ENCODE results near the gene LXN. TPM values are rescaled to one million over a fixed set of nuclear protein-coding genes. Genes with fewer than 3 reads are reported as not detected.

The LXN gene
- polyA plus RNA-seq, 1 experiment = 56.2 TPM

DNA sequence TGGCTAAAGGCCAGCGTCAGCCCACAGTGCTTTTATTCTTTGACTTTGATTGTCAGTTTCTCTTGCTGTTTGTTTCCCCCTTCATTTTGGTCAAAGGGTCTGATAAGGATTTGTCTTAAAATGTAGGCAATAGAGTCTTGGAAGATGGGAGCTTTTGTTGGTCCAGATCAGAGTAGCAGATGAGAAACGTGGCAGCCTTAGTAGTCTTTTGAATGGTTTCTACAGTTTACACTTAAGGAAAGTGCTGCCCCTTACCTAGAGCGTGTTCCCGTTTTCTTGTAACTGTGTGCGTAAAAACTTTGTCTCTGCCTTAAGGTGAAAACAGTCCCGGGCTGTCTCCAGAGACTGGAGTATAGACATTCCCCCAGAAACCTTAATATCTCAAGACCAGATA lies 630 bp downstream of the LXN start:
- no peak for DNase-seq (ENCODE audit: low read depth)
- ChIA-PET CTCF (interaction anchor here (0.6 to 6.5 kb wide), 13 partner anchors 8 to 132 kb away, joined by 3 to 44 read pairs (median 5); no protein-coding TSS in a partner anchor), POLR2A (interaction anchor here (0.6 kb wide), 1 partner anchor 130 kb away, joined by 3 read pairs; the partner anchor contains the start of gene MFSD1)
- H3K36me3 ChIP-seq (ENCODE audit: control insufficient read depth, insufficient read depth, low read length) = no peaks in the 10 kb centered on the region; the same call in 1 of the 2 replicates
- peak overlapping the region; percentile 70 for H3K4me3 ChIP-seq (ENCODE audit: low read depth, low read length)
- no peaks in the 10 kb centered on the region for H3K27me3 ChIP-seq (ENCODE audit: control insufficient read depth, insufficient read depth, low read length)
- TF ChIP-seq, protein P1, sequence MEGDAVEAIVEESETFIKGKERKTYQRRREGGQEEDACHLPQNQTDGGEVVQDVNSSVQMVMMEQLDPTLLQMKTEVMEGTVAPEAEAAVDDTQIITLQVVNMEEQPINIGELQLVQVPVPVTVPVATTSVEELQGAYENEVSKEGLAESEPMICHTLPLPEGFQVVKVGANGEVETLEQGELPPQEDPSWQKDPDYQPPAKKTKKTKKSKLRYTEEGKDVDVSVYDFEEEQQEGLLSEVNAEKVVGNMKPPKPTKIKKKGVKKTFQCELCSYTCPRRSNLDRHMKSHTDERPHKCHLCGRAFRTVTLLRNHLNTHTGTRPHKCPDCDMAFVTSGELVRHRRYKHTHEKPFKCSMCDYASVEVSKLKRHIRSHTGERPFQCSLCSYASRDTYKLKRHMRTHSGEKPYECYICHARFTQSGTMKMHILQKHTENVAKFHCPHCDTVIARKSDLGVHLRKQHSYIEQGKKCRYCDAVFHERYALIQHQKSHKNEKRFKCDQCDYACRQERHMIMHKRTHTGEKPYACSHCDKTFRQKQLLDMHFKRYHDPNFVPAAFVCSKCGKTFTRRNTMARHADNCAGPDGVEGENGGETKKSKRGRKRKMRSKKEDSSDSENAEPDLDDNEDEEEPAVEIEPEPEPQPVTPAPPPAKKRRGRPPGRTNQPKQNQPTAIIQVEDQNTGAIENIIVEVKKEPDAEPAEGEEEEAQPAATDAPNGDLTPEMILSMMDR (IDR thresholded peaks at IDR 0.05; ENCODE audit: insufficient read depth, low read depth, low read length) = no peak

DNA sequence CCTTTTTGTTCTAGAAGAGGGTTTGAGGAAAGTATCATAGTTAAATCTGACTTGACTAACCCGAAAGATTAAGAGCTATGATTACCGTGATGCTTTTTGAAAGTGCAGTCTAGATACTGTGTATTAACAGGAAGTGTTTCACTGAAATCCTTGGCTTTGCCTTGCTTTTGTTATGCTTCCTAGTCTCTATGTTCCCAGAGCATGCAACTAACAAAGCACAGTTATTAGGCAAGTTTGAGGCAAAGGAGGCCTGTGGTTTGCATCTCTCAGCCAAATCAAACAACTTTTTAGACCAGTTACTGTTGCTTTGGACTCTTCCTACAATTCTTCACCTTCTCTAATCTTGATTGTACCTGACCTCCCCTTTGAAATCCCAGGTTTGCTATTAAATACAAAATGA lies 3.9 kb downstream of the LXN start:
- no peak overlapping the region for H3K4me3 ChIP-seq (ENCODE audit: low read depth, low read length)
- H3K36me3 ChIP-seq (ENCODE audit: control insufficient read depth, insufficient read depth, low read length) = no peaks in the 10 kb centered on the region; the same call in 1 of the 2 replicates
- TF ChIP-seq, protein P1 (IDR thresholded peaks at IDR 0.05; ENCODE audit: insufficient read depth, low read depth, low read length) = no peak
- ChIA-PET POLR2A (no interaction called here), CTCF (interaction anchor here (2.4 to 6.5 kb wide), 3 partner anchors 8 to 121 kb away, joined by 8 to 44 read pairs (median 11); no protein-coding TSS in a partner anchor)
- no peak for DNase-seq (ENCODE audit: low read depth)
- no peaks in the 10 kb centered on the region for H3K27me3 ChIP-seq (ENCODE audit: control insufficient read depth, insufficient read depth, low read length)

DNA sequence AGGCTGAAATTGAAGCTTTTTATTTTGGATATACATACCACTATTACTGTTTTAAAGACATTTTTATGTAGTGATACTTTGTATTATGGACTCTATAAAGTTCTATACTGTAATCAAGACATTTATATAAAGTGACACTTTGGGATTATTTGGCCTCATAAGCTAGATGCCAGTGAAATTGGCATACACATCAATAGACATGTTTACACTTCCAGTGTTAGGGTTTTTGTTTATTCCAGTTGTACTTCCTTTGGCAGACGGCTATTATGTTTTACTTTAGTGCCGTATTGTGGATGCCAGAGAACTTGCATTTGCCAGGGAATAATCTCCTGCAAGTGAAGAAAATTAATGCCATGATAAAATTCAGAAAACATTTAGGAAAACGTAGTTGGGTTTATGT lies 6.0 kb downstream of the LXN start:
- CTCF ChIA-PET = interaction anchor here (2.7 kb wide), 1 partner anchor 61 kb away, joined by 11 read pairs; no protein-coding TSS in a partner anchor

DNA sequence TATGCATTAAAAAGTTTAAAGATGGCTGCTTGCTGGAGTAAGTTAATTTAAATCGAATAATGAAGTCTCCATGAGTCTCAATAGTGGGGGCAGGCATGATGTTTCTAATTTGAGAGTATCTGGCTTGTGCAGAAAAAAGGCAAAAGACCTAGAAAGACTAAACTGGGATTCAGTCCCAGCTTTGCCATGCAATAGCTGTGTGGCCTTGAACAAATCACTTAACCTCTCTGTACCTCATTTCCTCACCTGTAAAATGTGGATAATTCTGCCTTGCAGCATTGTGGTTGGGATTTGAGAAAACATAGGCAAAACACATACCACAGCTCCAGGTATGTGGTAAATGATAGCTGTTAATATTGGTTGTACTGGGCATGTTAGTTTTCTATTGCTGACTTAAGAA lies 8.6 kb downstream of the LXN start:
- no peaks in the 10 kb centered on the region for H3K27me3 ChIP-seq (ENCODE audit: control insufficient read depth, insufficient read depth, low read length)
- POLR2A ChIA-PET = no interaction called here
- H3K4me3 ChIP-seq (ENCODE audit: low read depth, low read length) = no peak overlapping the region
- CTCF ChIA-PET = interaction anchor here (1.0 to 7.8 kb wide), 7 partner anchors 9 to 127 kb away, joined by 3 to 153 read pairs (median 5); partner anchors contain the start of genes GFM1 and LXN
- no peaks in the 10 kb centered on the region; the same call in 1 of the 2 replicates for H3K36me3 ChIP-seq (ENCODE audit: control insufficient read depth, insufficient read depth, low read length)
- TF ChIP-seq, protein P1 (IDR thresholded peaks at IDR 0.05; ENCODE audit: insufficient read depth, low read depth, low read length) = no peak
- no peak for DNase-seq (ENCODE audit: low read depth)

More for the DNA sequence above, 6.0 kb downstream of the LXN start:
- Histone ChIP-seq H3K36me3 (ENCODE audit: control insufficient read depth, insufficient read depth, low read length) (no peaks in the 10 kb centered on the region; the same call in 1 of the 2 replicates), H3K27me3 (ENCODE audit: control insufficient read depth, insufficient read depth, low read length) (no peaks in the 10 kb centered on the region), H3K4me3 (ENCODE audit: low read depth, low read length) (no peak overlapping the region)
- POLR2A ChIA-PET = interaction anchor here (0.6 kb wide), 1 partner anchor 1163 kb away, joined by 3 read pairs; no protein-coding TSS in a partner anchor
- DNase-seq (ENCODE audit: low read depth) = no peak
- TF ChIP-seq, protein P1 (IDR thresholded peaks at IDR 0.05; ENCODE audit: insufficient read depth, low read depth, low read length) = no peak

DNA sequence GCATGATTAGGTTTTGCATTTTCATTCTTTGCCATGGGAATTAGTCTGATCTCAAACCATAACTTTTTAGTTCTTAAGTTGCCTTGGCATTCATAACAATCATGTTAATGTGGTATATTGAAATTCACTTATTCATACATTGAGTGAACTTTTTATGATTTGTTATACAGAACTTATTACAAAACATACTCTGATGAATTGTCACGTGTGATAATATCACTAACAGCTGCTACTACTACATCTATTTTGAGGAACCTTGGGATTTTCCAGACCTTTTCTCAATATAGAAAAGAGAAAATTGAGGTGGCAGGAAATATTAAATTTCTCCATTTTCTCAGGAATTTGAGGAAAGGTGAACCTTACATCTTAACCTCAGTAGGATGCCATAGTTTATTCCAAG lies 9.2 kb downstream of the LXN start:
- TF ChIP-seq, protein P1 (IDR thresholded peaks at IDR 0.05; ENCODE audit: insufficient read depth, low read depth, low read length) = no peak
- Histone ChIP-seq H3K4me3 (ENCODE audit: low read depth, low read length) (no peak overlapping the region), H3K36me3 (ENCODE audit: control insufficient read depth, insufficient read depth, low read length) (no peaks in the 10 kb centered on the region; the same call in 1 of the 2 replicates), H3K27me3 (ENCODE audit: control insufficient read depth, insufficient read depth, low read length) (no peaks in the 10 kb centered on the region)
- POLR2A ChIA-PET = no interaction called here
- no peak for DNase-seq (ENCODE audit: low read depth)
- CTCF ChIA-PET = interaction anchor here (1.2 to 7.8 kb wide), 5 partner anchors 19 to 127 kb away, joined by 3 to 153 read pairs (median 9); partner anchors contain the start of gene GFM1

Measured in BJ (cell line).